ENCODE data around the gene ADARB2. TPM values are rescaled to one million over a fixed set of nuclear protein-coding genes. Genes with fewer than 3 reads are reported as not detected.

Gene ADARB2
- polyA plus RNA-seq, 3 donors: not detected

DNA sequence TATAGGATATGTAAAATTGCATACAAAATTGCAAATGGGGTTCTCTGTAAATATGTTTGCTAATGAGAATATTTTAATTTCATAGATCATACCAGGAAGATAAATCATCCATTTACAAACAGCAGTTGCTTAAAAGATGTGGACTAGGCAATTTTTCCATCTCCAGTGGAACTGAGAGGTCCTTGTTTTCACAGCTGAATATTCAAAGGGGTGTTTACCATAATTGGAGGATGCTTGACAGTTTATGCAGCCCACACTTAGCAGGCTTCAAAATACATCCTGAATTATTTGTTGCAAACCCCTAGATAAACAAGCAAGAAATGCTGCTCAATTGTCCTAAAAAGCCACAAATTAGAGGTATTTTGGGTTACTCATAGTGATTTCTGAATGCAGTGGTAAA is 69.9 kb downstream of the ADARB2 start:
- no peaks in the 10 kb centered on the region for H3K36me3 Mint-ChIP-seq
- TF ChIP-seq CTCF (IDR thresholded peaks at IDR 0.05): no peak
- H3K27ac Mint-ChIP-seq: no peak overlapping the region
- H3K27me3 Mint-ChIP-seq (ENCODE audit: low read depth in 3 of 3): peaks cover 0 to under 1% (median 0%) of the 10 kb centered on the region in 3 donors
- no peaks in the 10 kb centered on the region for H4K20me1 ChIP-seq (ENCODE audit: insufficient read depth, low read length)
- H3K27me3 ChIP-seq (ENCODE audit: control insufficient read depth in 2 of 2, insufficient read depth in 2 of 2, low read length in 2 of 2): no peaks in the 10 kb centered on the region
- H3K9me3 ChIP-seq (replicated peaks in 1 of 2; ENCODE audit: control insufficient read depth in 1 of 2, insufficient read depth in 1 of 2, low read length in 2 of 2): no peaks in the 10 kb centered on the region
- H3K9ac ChIP-seq (ENCODE audit: insufficient read depth, low read length, poor library complexity, severe bottlenecking): no peak overlapping the region
- no peaks in the 10 kb centered on the region for H3K4me1 ChIP-seq (ENCODE audit: control insufficient read depth in 1 of 2, insufficient read depth in 2 of 2, low read length in 2 of 2)
- no peaks in the 10 kb centered on the region for H3K36me3 ChIP-seq (replicated peaks in 1 of 2; ENCODE audit: control insufficient read depth in 1 of 2, insufficient read depth in 2 of 2, low read length in 2 of 2)
- no peak for DNase-seq
- no peak overlapping the region for H3K4me3 Mint-ChIP-seq
- H3K4me3 ChIP-seq (replicated peaks in 1 of 3; ENCODE audit: low read depth in 2 of 3, low read length in 3 of 3): no peak overlapping the region
- intact Hi-C loops (cut with micrococcal nuclease): no loop called here
- H3K4me2 ChIP-seq (replicated peaks; ENCODE audit: extremely low read depth, low read length, poor library complexity, severe bottlenecking): no peak overlapping the region
- no peak overlapping the region for H3K27ac ChIP-seq (ENCODE audit: low read depth in 1 of 2, low read length in 2 of 2)
- H3K79me2 ChIP-seq (ENCODE audit: insufficient read depth, low read length): no peaks in the 10 kb centered on the region
- peaks cover 0 to under 1% (median 0%) of the 10 kb centered on the region in 7 donors for H3K9me3 Mint-ChIP-seq
- H2AFZ ChIP-seq (ENCODE audit: insufficient read depth, low read depth, low read length, poor library complexity, severe bottlenecking): no peak overlapping the region
- H3K4me1 Mint-ChIP-seq: no peaks in the 10 kb centered on the region

- no peak for TF ChIP-seq CTCF (IDR thresholded peaks at IDR 0.05)
- Mint-ChIP-seq H3K4me1 (no peaks in the 10 kb centered on the region), H3K9me3 (no peaks in the 10 kb centered on the region), H3K27ac (no peak overlapping the region), H3K27me3 (ENCODE audit: low read depth in 3 of 3) (no peaks in the 10 kb centered on the region), H3K4me3 (no peak overlapping the region), H3K36me3 (no peaks in the 10 kb centered on the region)
- DNase-seq: no peak
- no peak overlapping the region for H3K4me3 ChIP-seq (replicated peaks in 1 of 3; ENCODE audit: low read depth in 2 of 3, low read length in 3 of 3)
- no peak overlapping the region for H3K27ac ChIP-seq (ENCODE audit: low read depth in 1 of 2, low read length in 2 of 2)
- H3K27me3 ChIP-seq (ENCODE audit: control insufficient read depth in 2 of 2, insufficient read depth in 2 of 2, low read length in 2 of 2): no peaks in the 10 kb centered on the region
- no peak overlapping the region for H2AFZ ChIP-seq (ENCODE audit: insufficient read depth, low read depth, low read length, poor library complexity, severe bottlenecking)
- H3K36me3 ChIP-seq (replicated peaks in 1 of 2; ENCODE audit: control insufficient read depth in 1 of 2, insufficient read depth in 2 of 2, low read length in 2 of 2): no peaks in the 10 kb centered on the region
- no peaks in the 10 kb centered on the region for H3K9me3 ChIP-seq (replicated peaks in 1 of 2; ENCODE audit: control insufficient read depth in 1 of 2, insufficient read depth in 1 of 2, low read length in 2 of 2)
- H3K4me1 ChIP-seq (ENCODE audit: control insufficient read depth in 1 of 2, insufficient read depth in 2 of 2, low read length in 2 of 2): no peaks in the 10 kb centered on the region
- intact Hi-C loops (cut with micrococcal nuclease): no loop called here
- H3K4me2 ChIP-seq (replicated peaks; ENCODE audit: extremely low read depth, low read length, poor library complexity, severe bottlenecking): no peak overlapping the region
- H3K9ac ChIP-seq (ENCODE audit: insufficient read depth, low read length, poor library complexity, severe bottlenecking): no peak overlapping the region
- 96% methylated on average over 20 of the region's 20 CpGs for WGBS (ENCODE audit: insufficient coverage)
- H3K79me2 ChIP-seq (ENCODE audit: insufficient read depth, low read length): no peaks in the 10 kb centered on the region
- no peaks in the 10 kb centered on the region for H4K20me1 ChIP-seq (ENCODE audit: insufficient read depth, low read length)
Observed at GRCh38 chr10:1666147-1666546, 71.2 kb downstream of the ADARB2 start.
